Activated CD8-positive, alpha-beta T cell treated with anti-CD3 and anti-CD28 coated beads for 36 hours (primary cell): ENCODE results near the gene DEFB114. TPM values are rescaled to one million over a fixed set of nuclear protein-coding genes. Genes with fewer than 3 reads are reported as not detected.

Source experiments
- ATAC-seq: fragments of 200-7000 bp; cut with Tn5 transposase; one replicate; pipeline ENCODE4 v1.10.0; 2021; ENCODE audit warnings: mild to moderate bottlenecking, moderate library complexity
- CTCF ChIA-PET: fragments of 350-600 bp; sonication (Branson Sonifier 250); formaldehyde crosslinking; loops from one replicate; lab custom pipeline; 2021; ENCODE audit warnings: antibody characterized with exemption; lab: Charles Lee
- POLR2A ChIA-PET: fragments of 350-600 bp; sonication (Branson Sonifier 250); formaldehyde crosslinking; loops from one replicate; lab custom pipeline; 2021; ENCODE audit warnings: antibody characterized with exemption; lab: Charles Lee
- DNase-seq: peaks from one replicate; pipeline ENCODE4 v3.0.0-alpha.2; 2020
- H3K27ac Mint-ChIP-seq: one replicate; pipeline ENCODE4 v1.8.0; 2021; ENCODE audit warnings: mild to moderate bottlenecking, mixed read lengths
- H3K27me3 Mint-ChIP-seq: one replicate; pipeline ENCODE4 v1.8.0; 2021; ENCODE audit warnings: mixed read lengths
- H3K36me3 Mint-ChIP-seq: one replicate; pipeline ENCODE4 v1.8.0; 2021; ENCODE audit warnings: low read depth, mixed read lengths
- H3K4me1 Mint-ChIP-seq: one replicate; pipeline ENCODE4 v1.8.0; 2021; ENCODE audit warnings: low read depth, mixed read lengths
- H3K4me3 Mint-ChIP-seq: one replicate; pipeline ENCODE4 v1.8.0; 2021; ENCODE audit warnings: mild to moderate bottlenecking, moderate library complexity, mixed read lengths
- H3K9me3 Mint-ChIP-seq: one replicate; pipeline ENCODE4 v1.8.0; 2021; ENCODE audit warnings: mixed read lengths
- intact Hi-C: fragments of 100-400 bp; cut with micrococcal nuclease; formaldehyde crosslinking; loops from one replicate; pipeline ENCODE4 v1.10.0; 2022
- total RNA-seq, 2 experiments: library from RNA; stranded (reverse); gene quantifications; one replicate each; pipeline ENCODE4 v1.2.3, GENCODE V29; 2021
- TF ChIP-seq, protein P1 (sequence below): fragments of 200-600 bp; IDR thresholded peaks from one replicate; pipeline ENCODE4 v1.8.0; 2022; ENCODE audit warnings: antibody characterized with exemption, mild to moderate bottlenecking

The DEFB114 gene
- not detected for total RNA-seq

GRCh38 chr6:49964064-49964463 lies at the start of gene DEFB114:
TSS of gene DEFB114 (minus strand) at chr6:49964164. CDS start at chr6:49964105, 59 bp downstream.
- no peaks in the 10 kb centered on the region for H3K4me1 Mint-ChIP-seq
- ATAC-seq = no peak
- intact Hi-C loops = no loop called here
- H3K27me3 Mint-ChIP-seq = no peaks in the 10 kb centered on the region
- ChIA-PET POLR2A (no interaction called here), CTCF (no interaction called here)
- TF ChIP-seq, protein P1, sequence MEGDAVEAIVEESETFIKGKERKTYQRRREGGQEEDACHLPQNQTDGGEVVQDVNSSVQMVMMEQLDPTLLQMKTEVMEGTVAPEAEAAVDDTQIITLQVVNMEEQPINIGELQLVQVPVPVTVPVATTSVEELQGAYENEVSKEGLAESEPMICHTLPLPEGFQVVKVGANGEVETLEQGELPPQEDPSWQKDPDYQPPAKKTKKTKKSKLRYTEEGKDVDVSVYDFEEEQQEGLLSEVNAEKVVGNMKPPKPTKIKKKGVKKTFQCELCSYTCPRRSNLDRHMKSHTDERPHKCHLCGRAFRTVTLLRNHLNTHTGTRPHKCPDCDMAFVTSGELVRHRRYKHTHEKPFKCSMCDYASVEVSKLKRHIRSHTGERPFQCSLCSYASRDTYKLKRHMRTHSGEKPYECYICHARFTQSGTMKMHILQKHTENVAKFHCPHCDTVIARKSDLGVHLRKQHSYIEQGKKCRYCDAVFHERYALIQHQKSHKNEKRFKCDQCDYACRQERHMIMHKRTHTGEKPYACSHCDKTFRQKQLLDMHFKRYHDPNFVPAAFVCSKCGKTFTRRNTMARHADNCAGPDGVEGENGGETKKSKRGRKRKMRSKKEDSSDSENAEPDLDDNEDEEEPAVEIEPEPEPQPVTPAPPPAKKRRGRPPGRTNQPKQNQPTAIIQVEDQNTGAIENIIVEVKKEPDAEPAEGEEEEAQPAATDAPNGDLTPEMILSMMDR = no peak
- H3K27ac Mint-ChIP-seq = no peak within 1 kb of the TSS
- DNase-seq = no peak
- H3K4me3 Mint-ChIP-seq = no peak within 1 kb of the TSS
- H3K36me3 Mint-ChIP-seq = no peaks in the 10 kb centered on the region
- H3K9me3 Mint-ChIP-seq = peaks cover 3% of the 10 kb centered on the region

- Mint-ChIP-seq H3K4me1 (no peaks in the 10 kb centered on the region), H3K36me3 (no peaks in the 10 kb centered on the region), H3K9me3 (peaks cover 4% of the 10 kb centered on the region), H3K27me3 (no peaks in the 10 kb centered on the region), H3K27ac (no peak overlapping the region), H3K4me3 (no peak overlapping the region)
- ATAC-seq (no peak), DNase-seq (no peak)
- ChIA-PET CTCF (no interaction called here), POLR2A (no interaction called here)
- intact Hi-C loops = no loop called here
- TF ChIP-seq, protein P1 = no peak
Observed at GRCh38 chr6:50007819-50008218, 43.9 kb upstream of the DEFB114 start.

DNA sequence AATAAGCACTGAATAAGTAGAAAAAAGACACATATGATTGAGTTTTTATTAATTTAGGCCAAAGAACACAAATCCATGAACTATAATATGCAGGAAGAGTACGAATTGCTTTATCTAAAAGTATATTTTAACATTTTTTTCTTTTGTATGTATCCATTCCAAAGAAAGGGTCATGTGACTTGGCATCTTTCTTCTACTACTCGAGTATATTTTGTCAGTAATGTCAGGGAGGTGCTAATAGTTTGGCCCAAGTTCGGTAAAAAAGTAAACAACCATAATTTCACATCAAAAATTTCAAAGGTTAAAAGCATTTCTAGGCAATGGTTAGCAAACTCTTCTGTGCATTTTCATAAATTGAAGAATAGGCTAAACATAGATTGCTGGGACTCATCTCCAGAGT lies 39.2 kb upstream of the DEFB114 start:
- intact Hi-C loops = no loop called here
- Mint-ChIP-seq H3K9me3 (no peaks in the 10 kb centered on the region), H3K27ac (no peak overlapping the region), H3K27me3 (no peaks in the 10 kb centered on the region), H3K36me3 (no peaks in the 10 kb centered on the region), H3K4me3 (no peak overlapping the region), H3K4me1 (no peaks in the 10 kb centered on the region)
- ChIA-PET POLR2A (no interaction called here), CTCF (no interaction called here)
- DNase-seq (no peak), ATAC-seq (no peak)
- TF ChIP-seq, protein P1 = no peak

GRCh38 chr6:49995278-49995677 lies 31.3 kb upstream of the DEFB114 start:
- no peaks in the 10 kb centered on the region for H3K36me3 Mint-ChIP-seq
- ATAC-seq = no peak
- H3K27me3 Mint-ChIP-seq = no peaks in the 10 kb centered on the region
- no peaks in the 10 kb centered on the region for H3K4me1 Mint-ChIP-seq
- no peaks in the 10 kb centered on the region for H3K9me3 Mint-ChIP-seq
- ChIA-PET POLR2A (no interaction called here), CTCF (no interaction called here)
- H3K27ac Mint-ChIP-seq = no peak overlapping the region
- no peak for DNase-seq
- no peak overlapping the region for H3K4me3 Mint-ChIP-seq
- TF ChIP-seq, protein P1 = no peak
- intact Hi-C loops = no loop called here

DNA sequence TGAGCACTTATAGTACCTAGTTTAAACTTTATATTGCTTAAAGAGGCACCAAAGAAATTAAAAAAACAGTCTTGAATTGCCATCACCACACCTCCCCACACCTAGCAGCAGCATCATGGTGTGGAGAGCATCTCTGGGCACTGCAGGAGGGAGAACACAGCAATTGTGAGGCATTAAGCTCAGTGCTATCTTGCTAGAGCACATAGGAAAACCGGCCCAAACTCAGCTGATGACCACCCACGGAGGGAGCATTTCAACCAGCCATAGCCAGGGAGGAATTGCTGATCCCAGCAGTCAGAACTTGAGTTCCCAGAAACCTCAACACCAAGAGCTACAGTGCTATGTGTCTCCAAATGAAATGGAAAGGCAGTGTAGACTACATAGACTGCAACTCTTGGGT lies 24.9 kb upstream of the DEFB114 start:
- intact Hi-C loops = no loop called here
- Mint-ChIP-seq H3K27me3 (no peaks in the 10 kb centered on the region), H3K4me1 (no peaks in the 10 kb centered on the region), H3K4me3 (no peak overlapping the region), H3K36me3 (no peaks in the 10 kb centered on the region), H3K9me3 (no peaks in the 10 kb centered on the region), H3K27ac (no peak overlapping the region)
- POLR2A ChIA-PET = no interaction called here
- TF ChIP-seq, protein P1 = no peak
- CTCF ChIA-PET = no interaction called here
- DNase-seq (no peak), ATAC-seq (no peak)
